GM21529 (cell line): ENCODE data around the gene PDCD1LG2.
"Not testable (repeated sequence)": the region's sequence is repeated elsewhere in the genome, so short reads cannot be mapped to it uniquely, and the experiment has no call there.

Experiments
- ATAC-seq: cut with Tn5 transposase; IDR thresholded peaks from one replicate; pipeline ENCODE4 v1.9.1; 2021; ENCODE audit not compliant: unreplicated experiment

PDCD1LG2 gene

GRCh38 chr9:5563417-5563815, 53.1 kb downstream of the PDCD1LG2 start:
- no peak for ATAC-seq

DNA sequence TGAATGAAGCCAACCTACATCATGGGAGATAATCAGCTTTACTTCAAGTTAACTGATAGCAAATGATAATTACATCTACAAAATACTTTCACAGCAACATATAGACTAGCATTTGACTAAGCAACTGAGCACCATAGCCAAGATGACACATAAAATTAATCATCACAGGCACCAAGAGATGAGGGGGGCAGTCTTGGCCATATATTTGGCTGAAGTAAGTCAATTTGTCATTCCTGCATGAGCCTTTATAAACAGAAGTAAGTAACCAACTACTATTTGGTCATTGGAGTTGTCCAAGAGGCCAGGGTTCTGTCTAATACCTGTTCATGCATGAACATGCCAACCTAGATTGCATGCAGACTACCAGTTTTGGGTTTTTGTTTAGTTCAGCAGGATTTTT, 53.6 kb downstream of the PDCD1LG2 start:
- ATAC-seq: no peak

DNA sequence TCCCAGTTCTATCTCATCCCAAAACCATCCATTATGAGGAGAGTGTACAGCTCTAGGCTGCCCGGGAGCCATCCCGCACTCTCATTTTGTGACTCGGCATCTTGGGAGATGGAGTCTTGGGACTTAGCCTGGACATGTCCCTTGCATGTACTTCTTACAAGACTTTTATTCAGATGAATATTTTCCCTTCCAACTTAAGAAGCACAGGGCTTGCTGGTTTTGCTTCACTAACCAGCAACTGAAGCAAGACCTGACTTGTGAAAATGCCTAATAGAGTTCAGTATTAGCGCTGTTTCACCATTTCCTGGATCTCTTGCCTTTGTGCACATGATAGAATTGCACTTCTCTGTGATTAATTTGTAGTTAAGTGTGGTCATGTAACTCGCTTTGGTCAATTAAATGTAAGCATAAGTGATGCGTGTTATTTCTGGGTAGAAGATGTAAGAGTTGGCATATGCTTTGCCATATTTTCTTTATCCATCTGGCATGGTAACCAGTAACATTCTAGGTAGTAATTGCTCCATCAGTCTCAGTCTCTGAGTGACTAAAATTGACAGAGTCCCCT, 55.8 kb downstream of the PDCD1LG2 start:
- peak; percentile 65 for ATAC-seq

GRCh38 chr9:5568868-5569267, 58.5 kb downstream of the PDCD1LG2 start:
- no peak for ATAC-seq

DNA sequence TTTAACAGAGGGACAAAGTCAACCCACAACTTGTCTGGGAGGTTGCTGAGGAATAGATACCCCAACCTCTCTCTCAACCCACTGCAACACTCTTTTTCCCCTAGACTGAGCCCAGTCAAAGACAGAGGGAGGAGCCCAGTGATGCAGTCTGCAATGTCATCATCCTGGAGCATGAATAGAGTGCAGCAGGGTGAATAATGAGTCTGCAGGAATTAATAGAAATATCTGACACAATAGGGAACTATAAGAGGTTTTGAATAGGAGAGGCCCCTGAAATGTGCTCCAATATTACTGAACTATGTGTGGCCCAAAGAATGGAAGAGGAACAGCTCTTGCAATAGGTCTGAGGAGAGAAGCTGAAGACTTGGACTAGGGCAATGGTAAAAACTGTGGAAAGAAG, 59.1 kb downstream of the PDCD1LG2 start:
- ATAC-seq: no peak

DNA sequence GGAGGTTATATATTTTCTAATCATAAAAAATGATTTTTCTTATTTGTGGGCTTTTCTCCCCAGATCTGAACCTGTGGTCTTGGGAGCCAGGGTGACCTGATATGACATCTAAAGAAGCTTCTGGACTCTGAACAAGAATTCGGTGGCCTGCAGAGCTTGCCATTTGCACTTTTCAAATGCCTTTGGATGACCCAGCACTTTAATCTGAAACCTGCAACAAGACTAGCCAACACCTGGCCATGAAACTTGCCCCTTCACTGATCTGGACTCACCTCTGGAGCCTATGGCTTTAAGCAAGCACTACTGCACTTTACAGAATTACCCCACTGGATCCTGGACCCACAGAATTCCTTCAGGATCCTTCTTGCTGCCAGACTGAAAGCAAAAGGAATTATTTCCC, 59.6 kb downstream of the PDCD1LG2 start:
- ATAC-seq: no peak

DNA sequence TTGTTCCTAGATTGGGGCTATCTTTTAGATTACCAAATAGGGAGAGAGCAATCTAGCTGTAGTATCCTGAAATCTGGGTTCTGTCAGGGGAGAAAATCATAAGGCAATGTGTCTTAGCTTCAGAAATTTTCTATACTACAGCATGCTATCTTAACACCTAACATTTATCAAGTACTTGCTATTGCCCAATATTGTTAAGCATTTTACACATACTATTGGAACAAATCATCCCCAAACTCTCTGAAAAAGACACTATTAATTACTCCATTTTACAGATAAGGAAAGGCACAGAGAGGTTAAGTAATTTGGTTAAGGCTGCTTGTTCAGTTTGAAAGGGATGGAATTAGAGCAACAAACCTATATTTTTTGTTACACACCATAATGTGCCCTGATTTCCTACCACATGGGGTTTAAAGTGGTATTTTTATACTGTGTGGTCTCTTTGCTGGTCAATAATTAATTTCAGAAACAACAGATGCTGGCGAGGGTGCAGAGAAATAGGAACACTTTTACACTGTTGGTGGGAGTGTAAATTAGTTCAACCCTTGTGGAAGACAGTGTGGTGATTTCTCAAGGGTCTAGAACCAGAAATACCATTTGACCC, 61.4 kb downstream of the PDCD1LG2 start:
- ATAC-seq: no peak

GRCh38 chr9:5574097-5574496, 63.8 kb downstream of the PDCD1LG2 start:
- ATAC-seq: no peak

GRCh38 chr9:5575000-5575399, 64.7 kb downstream of the PDCD1LG2 start:
- ATAC-seq: no peak

- no peak for ATAC-seq
Measured at GRCh38 chr9:5577225-5577624, 66.9 kb downstream of the PDCD1LG2 start.

- no peak for ATAC-seq
Measured at GRCh38 chr9:5578018-5578697, 67.8 kb downstream of the PDCD1LG2 start.

DNA sequence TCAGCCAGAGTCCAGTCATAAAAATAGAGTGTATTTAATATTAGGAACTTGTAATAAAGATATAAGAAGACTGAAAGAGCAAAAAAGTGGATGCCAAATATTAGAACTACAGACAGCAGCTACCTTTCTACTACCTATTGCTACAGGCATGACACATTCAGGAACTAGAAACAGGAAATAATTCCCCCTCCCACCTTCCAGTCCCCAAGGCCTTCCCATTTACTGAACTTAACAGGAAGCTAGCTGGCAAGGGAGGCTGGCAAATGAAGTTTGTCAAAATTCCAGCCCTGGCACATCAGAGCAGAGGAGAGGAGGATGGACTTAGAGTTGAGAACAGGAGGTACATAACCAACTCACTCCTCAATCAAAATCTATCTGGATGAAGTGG, 68.4 kb downstream of the PDCD1LG2 start:
- no peak for ATAC-seq

GRCh38 chr9:5579881-5580280, 69.5 kb downstream of the PDCD1LG2 start:
- no peak for ATAC-seq

DNA sequence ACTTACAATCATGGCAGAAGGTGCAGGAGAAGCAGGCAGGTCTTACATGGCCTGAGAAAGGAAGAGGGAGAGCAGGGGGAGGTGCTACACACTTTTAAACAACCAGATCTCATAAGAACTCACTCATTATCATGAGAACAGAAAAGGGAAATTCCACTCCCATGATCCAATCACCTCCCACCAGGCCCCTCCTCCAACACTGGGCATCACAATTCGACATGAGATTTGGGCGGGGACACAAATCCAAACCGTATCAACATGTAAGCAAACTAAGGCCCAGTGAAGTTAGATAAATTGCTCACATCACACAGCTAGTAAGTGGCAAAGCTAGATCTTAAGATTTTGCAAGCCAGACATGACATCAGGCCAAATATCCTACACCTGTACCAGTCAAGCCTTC, 70.3 kb downstream of the PDCD1LG2 start:
- ATAC-seq: no peak

GRCh38 chr9:5581706-5582105, 71.4 kb downstream of the PDCD1LG2 start:
- not testable (repeated sequence) for ATAC-seq

DNA sequence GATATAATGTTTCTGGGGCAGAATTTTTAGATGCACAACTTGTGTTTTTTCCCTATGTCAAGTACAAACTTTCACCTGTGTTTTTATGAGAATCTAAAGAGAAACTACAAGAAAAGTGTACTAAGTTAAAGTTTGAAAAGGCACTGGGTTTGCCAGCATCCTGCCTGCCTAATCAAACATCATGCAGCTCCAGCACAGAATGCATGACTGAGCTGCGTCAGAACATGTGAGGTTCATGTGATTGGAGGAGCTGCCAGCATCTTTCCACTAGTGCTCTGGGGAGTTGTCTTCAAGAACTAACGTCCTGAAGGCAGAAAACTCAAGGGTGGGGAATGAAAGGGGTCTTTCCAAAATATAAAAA, 72.5 kb downstream of the PDCD1LG2 start:
- ATAC-seq: peak; percentile 57

GRCh38 chr9:5586391-5586802, 76.1 kb downstream of the PDCD1LG2 start:
- ATAC-seq: peak; percentile 38

DNA sequence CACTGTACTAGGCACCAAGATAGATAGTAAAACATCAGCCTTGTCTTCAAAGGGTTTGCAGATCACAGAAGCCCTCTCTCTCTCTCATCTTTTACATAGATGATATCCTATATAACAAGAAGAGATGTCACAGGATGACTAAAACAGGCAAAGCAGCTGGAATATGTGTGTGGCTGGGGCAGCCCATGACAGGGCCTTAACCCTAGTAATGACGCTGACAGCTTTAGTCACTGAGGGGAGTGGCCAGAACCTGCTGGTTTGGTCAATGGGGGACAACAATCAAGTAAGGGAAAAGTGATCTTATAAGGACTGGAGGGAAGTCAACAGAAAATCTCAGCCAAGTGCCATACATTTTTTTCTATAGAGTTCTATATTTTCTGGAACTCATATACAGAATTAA, 76.7 kb downstream of the PDCD1LG2 start:
- ATAC-seq: no peak

DNA sequence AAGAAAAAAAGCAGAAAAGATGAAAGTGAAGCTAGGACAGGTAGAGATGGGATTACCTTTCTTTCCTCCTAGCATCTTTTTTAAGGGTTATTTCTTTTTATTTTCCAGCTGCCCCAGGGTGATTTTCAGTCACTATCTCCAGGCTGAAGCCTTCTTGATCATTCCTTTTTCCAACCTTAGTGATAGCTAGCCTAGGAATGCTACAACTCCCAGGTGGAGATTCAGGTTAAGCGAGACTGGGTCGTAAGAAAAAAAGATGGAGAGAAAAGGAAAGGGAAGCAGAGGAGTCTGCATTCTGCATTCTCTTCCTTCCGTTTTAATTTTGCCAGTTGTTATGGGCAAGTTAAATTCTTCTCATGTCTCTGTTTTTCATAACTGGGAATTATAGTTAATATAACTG, 81.9 kb downstream of the PDCD1LG2 start:
- ATAC-seq: no peak

DNA sequence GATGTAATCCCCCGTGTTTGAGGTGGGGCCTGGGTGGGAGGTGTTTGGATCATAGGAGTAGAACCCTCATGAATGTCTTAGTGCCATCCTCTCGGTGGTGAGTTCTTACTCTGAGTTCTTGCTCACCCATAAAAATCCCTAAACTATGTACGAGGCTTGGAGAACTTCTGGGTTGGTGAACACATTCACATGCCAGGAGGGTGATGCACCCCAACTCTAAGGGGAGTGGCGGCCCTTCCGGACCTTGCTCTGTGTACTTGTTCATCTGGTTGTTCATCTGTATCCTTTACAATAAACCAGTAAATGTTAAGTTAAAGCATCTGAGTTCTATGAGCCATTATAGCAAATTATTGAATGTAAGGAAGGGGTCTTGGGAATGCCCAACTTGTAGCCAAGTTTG, 82.6 kb downstream of the PDCD1LG2 start:
- no peak for ATAC-seq

DNA sequence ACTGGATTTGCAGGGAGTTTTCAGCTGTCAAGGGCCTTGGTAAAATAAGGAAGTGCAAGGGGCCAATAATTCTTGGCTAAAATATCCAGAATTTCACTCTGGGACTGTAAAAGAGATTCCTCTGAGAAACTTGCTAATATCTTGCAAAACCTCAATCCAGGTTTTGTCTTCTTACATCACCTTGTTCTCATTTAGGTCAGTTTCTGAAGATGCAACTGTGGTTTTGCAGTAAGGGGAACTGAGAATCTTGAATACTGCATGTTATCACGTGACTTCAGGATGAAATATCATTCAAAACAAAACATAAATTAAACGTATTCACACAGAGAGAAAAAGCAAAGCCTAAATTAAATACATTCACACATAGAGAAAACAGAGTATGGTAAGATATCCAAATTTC, 83.6 kb downstream of the PDCD1LG2 start:
- ATAC-seq: peak; percentile 78

DNA sequence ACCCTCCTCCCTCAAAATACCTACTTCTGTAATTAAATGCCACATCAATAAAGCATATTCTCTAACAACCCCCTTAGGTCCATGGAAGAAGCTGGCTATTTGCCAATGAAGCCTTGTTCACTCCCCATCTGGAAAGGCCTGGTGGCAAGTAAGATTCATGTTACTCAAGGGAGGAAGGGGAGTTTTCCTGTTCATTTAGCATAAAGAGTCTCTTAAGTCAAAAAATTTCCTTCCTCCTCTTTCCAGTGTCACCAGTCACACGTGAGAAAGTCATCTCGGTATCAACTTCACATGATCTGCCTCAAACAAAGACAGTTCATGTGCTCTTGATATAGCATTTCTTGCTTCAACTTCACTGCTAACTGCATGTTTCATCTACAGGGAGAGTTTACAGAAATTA, 85.8 kb downstream of the PDCD1LG2 start:
- no peak for ATAC-seq
